GOT3 (cell line): ENCODE results near the gene UNC79.
"Not testable (repeated sequence)": the region's sequence is repeated elsewhere in the genome, so short reads cannot be mapped to it uniquely, and the experiment has no call there.

Experiments
- DNase-seq: peaks from one replicate; lab custom pipeline; 2025; ENCODE audit warnings: mixed read lengths; lab: John Stamatoyannopoulos, UW

The UNC79 gene

GRCh38 chr14:93493622-93494021 lies 62.9 kb downstream of the UNC79 start:
- not testable (repeated sequence) for DNase-seq

- DNase-seq: no peak
Measured at GRCh38 chr14:93496856-93497741, 66.4 kb downstream of the UNC79 start.

GRCh38 chr14:93510056-93510455 lies 79.3 kb downstream of the UNC79 start:
- DNase-seq: no peak

- DNase-seq: no peak
Measured at GRCh38 chr14:93511001-93511400, 80.3 kb downstream of the UNC79 start.

GRCh38 chr14:93520053-93520607 lies 89.4 kb downstream of the UNC79 start:
- no peak for DNase-seq

- DNase-seq: no peak
Measured at GRCh38 chr14:93522221-93522620, 91.5 kb downstream of the UNC79 start.

GRCh38 chr14:93525216-93525615 lies 94.5 kb downstream of the UNC79 start:
- not testable (repeated sequence) for DNase-seq

GRCh38 chr14:93525696-93526451 lies 95.1 kb downstream of the UNC79 start:
- DNase-seq: no peak

GRCh38 chr14:93527203-93527607 lies 96.5 kb downstream of the UNC79 start:
- no peak for DNase-seq

GRCh38 chr14:93528884-93529558 lies 98.3 kb downstream of the UNC79 start:
- no peak for DNase-seq

GRCh38 chr14:93531644-93532043 lies 100.9 kb downstream of the UNC79 start:
- DNase-seq: no peak

- DNase-seq: no peak
Measured at GRCh38 chr14:93532541-93532940, 101.8 kb downstream of the UNC79 start.

GRCh38 chr14:93533437-93533836 lies 102.7 kb downstream of the UNC79 start:
- no peak for DNase-seq

GRCh38 chr14:93533842-93534241 lies 103.1 kb downstream of the UNC79 start:
- DNase-seq: no peak

- no peak for DNase-seq
Measured at GRCh38 chr14:93535537-93535936, 104.8 kb downstream of the UNC79 start.

- no peak for DNase-seq
Measured at GRCh38 chr14:93536945-93537344, 106.2 kb downstream of the UNC79 start.

- DNase-seq: no peak
Measured at GRCh38 chr14:93537951-93538350, 107.2 kb downstream of the UNC79 start.

GRCh38 chr14:93538413-93538812 lies 107.7 kb downstream of the UNC79 start:
- no peak for DNase-seq

GRCh38 chr14:93540235-93540634 lies 109.5 kb downstream of the UNC79 start:
- DNase-seq: no peak

- no peak for DNase-seq
Measured at GRCh38 chr14:93543766-93544165, 113.0 kb downstream of the UNC79 start.

GRCh38 chr14:93544212-93544611 lies 113.5 kb downstream of the UNC79 start:
- no peak for DNase-seq

GRCh38 chr14:93546642-93547041 lies 115.9 kb downstream of the UNC79 start:
- DNase-seq: no peak
